CD4-positive, CD25-positive, alpha-beta regulatory T cell (primary cell): ENCODE results near the gene DIP2A. TPM values are rescaled to one million over a fixed set of nuclear protein-coding genes. Genes with fewer than 3 reads are reported as not detected.

Experiments used
- ATAC-seq, 2 donors: fragments of 150-1000 bp; cut with Tn5 transposase; one replicate each; pipeline ENCODE4 v1.10.0; 2021; ENCODE audit warnings: low read depth in 2 of 2, moderate number of reproducible peaks in 2 of 2, moderate library complexity in 1 of 2
- DNase-seq, 3 donors: peaks; one replicate each; pipeline versions ENCODE4 v3.0.0 to v3.0.0-alpha.2; 2012 to 2022; ENCODE audit warnings: mixed read lengths in 1 of 3
- H3K27ac ChIP-seq: one replicate; pipeline ENCODE4 v1.7.0; 2013; ENCODE audit warnings: mild to moderate bottlenecking, low read length; ENCODE audit not compliant: insufficient read depth, poor library complexity, severe bottlenecking
- H3K27me3 ChIP-seq: one replicate; pipeline ENCODE4 v1.7.0; 2013; ENCODE audit warnings: low read length; ENCODE audit not compliant: control insufficient read depth, insufficient read depth
- H3K36me3 ChIP-seq: one replicate; pipeline ENCODE4 v1.7.0; 2013; ENCODE audit warnings: mild to moderate bottlenecking, low read length, moderate library complexity; ENCODE audit not compliant: control insufficient read depth, insufficient read depth
- H3K4me1 ChIP-seq: 2 replicates; pipeline ENCODE4 v1.7.0; 2013; ENCODE audit warnings: mild to moderate bottlenecking, low read length; ENCODE audit not compliant: insufficient read depth, control insufficient read depth, poor library complexity, severe bottlenecking
- H3K4me3 ChIP-seq: one replicate; pipeline ENCODE4 v1.7.0; 2013; ENCODE audit warnings: low read depth, mild to moderate bottlenecking, low read length, moderate library complexity
- H3K9me3 ChIP-seq, 2 experiments: 1 replicate in 1 of 2; 2 replicates in 1 of 2; pipeline ENCODE4 v1.7.0; 2013; ENCODE audit warnings: low read length in 2 of 2, mild to moderate bottlenecking in 1 of 2, moderate library complexity in 1 of 2; ENCODE audit not compliant: control insufficient read depth in 2 of 2
- H3K27ac Mint-ChIP-seq, 3 donors: one replicate each; pipeline ENCODE4 v1.8.0; 2020 to 2022; ENCODE audit warnings: mild to moderate bottlenecking in 3 of 3, mixed read lengths in 3 of 3, moderate library complexity in 2 of 3
- H3K27me3 Mint-ChIP-seq: one replicate; pipeline ENCODE4 v1.8.0; 2022; ENCODE audit warnings: mild to moderate bottlenecking, mixed read lengths
- H3K36me3 Mint-ChIP-seq: one replicate; pipeline ENCODE4 v1.8.0; 2020; ENCODE audit warnings: mixed read lengths
- H3K4me1 Mint-ChIP-seq, 4 donors: one replicate each; pipeline ENCODE4 v1.8.0; 2020 to 2022; ENCODE audit warnings: mixed read lengths in 4 of 4, mild to moderate bottlenecking in 1 of 4
- H3K4me3 Mint-ChIP-seq, 4 donors: one replicate each; pipeline ENCODE4 v1.8.0; 2020 to 2022; ENCODE audit warnings: mild to moderate bottlenecking in 4 of 4, mixed read lengths in 4 of 4, moderate library complexity in 3 of 4
- H3K9me3 Mint-ChIP-seq, 7 donors: one replicate each; pipeline ENCODE4 v1.8.0; 2020 to 2022; ENCODE audit warnings: mixed read lengths in 7 of 7, mild to moderate bottlenecking in 3 of 7, moderate library complexity in 2 of 7
- polyA plus RNA-seq, 4 donors: library from polyadenylated mRNA; unstranded; fragments of 300-500 nt; fragmentation: Illumina TruSeq; gene quantifications; one replicate each; pipeline ENCODE4 v1.2.3, GENCODE V29; 2021
- total RNA-seq: library from RNA; stranded (reverse); gene quantifications from one replicate; pipeline ENCODE4 v1.2.3, GENCODE V29; 2022

DIP2A gene
- total and polyA plus RNA-seq, 5 donors from 2014 or later = 12.6 to 125 (median 17.0) TPM

- H3K9me3 ChIP-seq = no peaks in the 10 kb centered on the region
- no peak overlapping the region for H3K27ac Mint-ChIP-seq
- H3K27me3 Mint-ChIP-seq = no peaks in the 10 kb centered on the region
- no peak overlapping the region for H3K4me3 ChIP-seq
- no peaks in the 10 kb centered on the region for H3K27me3 ChIP-seq
- H3K4me3 Mint-ChIP-seq = no peak overlapping the region
- H3K9me3 Mint-ChIP-seq = no peaks in the 10 kb centered on the region
- no peaks in the 10 kb centered on the region for H3K4me1 ChIP-seq
- H3K27ac ChIP-seq = no peak overlapping the region
- H3K36me3 Mint-ChIP-seq = peaks cover 34% of the 10 kb centered on the region
- ATAC-seq (no peak), DNase-seq (no peak)
- no peaks in the 10 kb centered on the region for H3K4me1 Mint-ChIP-seq
- H3K36me3 ChIP-seq = peaks cover 54% of the 10 kb centered on the region
Observed at GRCh38 chr21:46434322-46434958, 24.3 kb upstream of the DIP2A start.

GRCh38 chr21:46435786-46436227 is 22.9 kb upstream of the DIP2A start:
- Histone ChIP-seq H3K27ac (no peak overlapping the region), H3K27me3 (no peaks in the 10 kb centered on the region), H3K36me3 (peaks cover 53% of the 10 kb centered on the region), H3K9me3 (no peaks in the 10 kb centered on the region), H3K4me3 (no peak overlapping the region), H3K4me1 (no peaks in the 10 kb centered on the region)
- H3K4me3 Mint-ChIP-seq = no peak overlapping the region
- DNase-seq (no peak), ATAC-seq (no peak)
- no peaks in the 10 kb centered on the region for H3K4me1 Mint-ChIP-seq
- H3K9me3 Mint-ChIP-seq = no peaks in the 10 kb centered on the region
- H3K27ac Mint-ChIP-seq = peak overlapping the region in 1 of 3 donors; percentile 43
- peaks cover 37% of the 10 kb centered on the region for H3K36me3 Mint-ChIP-seq
- H3K27me3 Mint-ChIP-seq = no peaks in the 10 kb centered on the region

GRCh38 chr21:46436621-46437020 is 22.1 kb upstream of the DIP2A start:
- peaks cover 39% of the 10 kb centered on the region for H3K36me3 Mint-ChIP-seq
- H3K4me1 Mint-ChIP-seq = no peaks in the 10 kb centered on the region
- Histone ChIP-seq H3K36me3 (peaks cover 54% of the 10 kb centered on the region), H3K27me3 (no peaks in the 10 kb centered on the region), H3K27ac (no peak overlapping the region), H3K9me3 (no peaks in the 10 kb centered on the region), H3K4me3 (no peak overlapping the region), H3K4me1 (no peaks in the 10 kb centered on the region)
- no peak for DNase-seq
- H3K4me3 Mint-ChIP-seq = no peak overlapping the region
- H3K27me3 Mint-ChIP-seq = no peaks in the 10 kb centered on the region
- H3K9me3 Mint-ChIP-seq = no peaks in the 10 kb centered on the region
- no peak for ATAC-seq
- H3K27ac Mint-ChIP-seq = no peak overlapping the region

- Mint-ChIP-seq H3K9me3 (no peaks in the 10 kb centered on the region), H3K27me3 (no peaks in the 10 kb centered on the region), H3K4me3 (no peak overlapping the region), H3K27ac (no peak overlapping the region), H3K36me3 (peaks cover 34% of the 10 kb centered on the region), H3K4me1 (no peaks in the 10 kb centered on the region)
- DNase-seq (no peak), ATAC-seq (no peak)
- Histone ChIP-seq H3K9me3 (no peaks in the 10 kb centered on the region), H3K36me3 (peaks cover 50% of the 10 kb centered on the region), H3K27ac (no peak overlapping the region), H3K4me3 (no peak overlapping the region), H3K4me1 (no peaks in the 10 kb centered on the region), H3K27me3 (no peaks in the 10 kb centered on the region)
Observed at GRCh38 chr21:46437096-46437498, 21.6 kb upstream of the DIP2A start.

GRCh38 chr21:46437511-46437910 is 21.2 kb upstream of the DIP2A start:
- Mint-ChIP-seq H3K36me3 (peaks cover 33% of the 10 kb centered on the region), H3K4me1 (peaks cover 0 to under 1% (median 0%) of the 10 kb centered on the region in 4 donors), H3K9me3 (no peaks in the 10 kb centered on the region), H3K4me3 (no peak overlapping the region), H3K27me3 (no peaks in the 10 kb centered on the region), H3K27ac (no peak overlapping the region)
- H3K4me3 ChIP-seq = no peak overlapping the region
- peaks cover 50% of the 10 kb centered on the region for H3K36me3 ChIP-seq
- DNase-seq (no peak), ATAC-seq (no peak)
- no peaks in the 10 kb centered on the region for H3K27me3 ChIP-seq
- no peaks in the 10 kb centered on the region for H3K9me3 ChIP-seq
- H3K27ac ChIP-seq = no peak overlapping the region
- H3K4me1 ChIP-seq = no peaks in the 10 kb centered on the region

- no peak for ATAC-seq
- Histone ChIP-seq H3K4me3 (no peak overlapping the region), H3K36me3 (peaks cover 55% of the 10 kb centered on the region), H3K4me1 (no peaks in the 10 kb centered on the region), H3K27ac (no peak overlapping the region), H3K27me3 (no peaks in the 10 kb centered on the region), H3K9me3 (no peaks in the 10 kb centered on the region)
- no peaks in the 10 kb centered on the region for H3K27me3 Mint-ChIP-seq
- no peak overlapping the region for H3K4me3 Mint-ChIP-seq
- peaks cover 0 to 2% (median 0%) of the 10 kb centered on the region in 4 donors for H3K4me1 Mint-ChIP-seq
- peak overlapping the region in 1 of 3 donors; percentile 31 for H3K27ac Mint-ChIP-seq
- no peaks in the 10 kb centered on the region for H3K9me3 Mint-ChIP-seq
- no peak for DNase-seq
- H3K36me3 Mint-ChIP-seq = peaks cover 36% of the 10 kb centered on the region
Observed at GRCh38 chr21:46438241-46438640, 20.4 kb upstream of the DIP2A start.

GRCh38 chr21:46439906-46440305 is 18.8 kb upstream of the DIP2A start:
- Mint-ChIP-seq H3K9me3 (no peaks in the 10 kb centered on the region), H3K36me3 (peaks cover 32% of the 10 kb centered on the region), H3K4me3 (no peak overlapping the region), H3K27me3 (no peaks in the 10 kb centered on the region), H3K4me1 (peaks cover 0 to 8% (median 4%) of the 10 kb centered on the region in 4 donors), H3K27ac (no peak overlapping the region)
- H3K36me3 ChIP-seq = peaks cover 57% of the 10 kb centered on the region
- DNase-seq (no peak), ATAC-seq (no peak)
- no peaks in the 10 kb centered on the region for H3K9me3 ChIP-seq
- H3K27ac ChIP-seq = no peak overlapping the region
- H3K4me1 ChIP-seq = no peaks in the 10 kb centered on the region
- H3K27me3 ChIP-seq = no peaks in the 10 kb centered on the region
- H3K4me3 ChIP-seq = no peak overlapping the region

GRCh38 chr21:46441331-46441730 is 17.4 kb upstream of the DIP2A start:
- ATAC-seq (no peak), DNase-seq (no peak)
- Histone ChIP-seq H3K9me3 (no peaks in the 10 kb centered on the region), H3K27me3 (no peaks in the 10 kb centered on the region), H3K27ac (no peak overlapping the region), H3K4me1 (no peaks in the 10 kb centered on the region), H3K4me3 (no peak overlapping the region), H3K36me3 (peaks cover 57% of the 10 kb centered on the region)
- Mint-ChIP-seq H3K9me3 (no peaks in the 10 kb centered on the region), H3K27ac (peak overlapping the region in 1 of 3 donors; percentile 42), H3K4me3 (no peak overlapping the region), H3K27me3 (no peaks in the 10 kb centered on the region), H3K36me3 (peaks cover 37% of the 10 kb centered on the region), H3K4me1 (peaks cover 0 to 8% (median 4%) of the 10 kb centered on the region in 4 donors)
